SK-N-SH (cell line): ENCODE measurements around the gene SLC25A41.

Experiments used
- EP300 ChIP-seq, 2 experiments: IDR thresholded peaks; 2 replicates each; pipeline versions ENCODE4 v1.4.0 to v1.6.1; 2012; ENCODE audit warnings: borderline replicate concordance in 1 of 2, low read depth in 1 of 2, low read length in 1 of 2
- EZH2phosphoT487 ChIP-seq: fragments of 200-600 bp; sonication (generic); IDR thresholded peaks from 2 replicates; pipeline ENCODE4 v1.6.1; 2017; ENCODE audit warnings: low read depth, mixed run types, mild to moderate bottlenecking, antibody characterized with exemption, moderate library complexity, borderline replicate concordance
- NFIC ChIP-seq: IDR thresholded peaks from 2 replicates; pipeline ENCODE4 v1.4.0; 2012; ENCODE audit warnings: borderline replicate concordance
- POLR2AphosphoS5 ChIP-seq: IDR thresholded peaks from 2 replicates; pipeline ENCODE4 v1.6.1; 2012; ENCODE audit warnings: low read depth, low read length
- SMC3 ChIP-seq: IDR thresholded peaks from 2 replicates; pipeline ENCODE4 v1.6.1; 2012; ENCODE audit warnings: low read depth, low read length, improper control_type of control experiment
- TAF1 ChIP-seq: IDR thresholded peaks from 2 replicates; pipeline ENCODE4 v1.6.1; 2012; ENCODE audit warnings: low read depth, mild to moderate bottlenecking, low read length, moderate library complexity, borderline replicate concordance
- TF ChIP-seq, protein P1 (sequence below): fragments of 200-600 bp; sonication (generic); IDR thresholded peaks from 2 replicates; pipeline ENCODE4 v1.6.1; 2017; ENCODE audit warnings: antibody characterized with exemption, mild to moderate bottlenecking, moderate library complexity
- TF ChIP-seq, protein P2 (sequence below): IDR thresholded peaks from 2 replicates; pipeline ENCODE4 v1.6.1; 2012; ENCODE audit warnings: mild to moderate bottlenecking, low read depth, low read length, moderate library complexity

DNA sequence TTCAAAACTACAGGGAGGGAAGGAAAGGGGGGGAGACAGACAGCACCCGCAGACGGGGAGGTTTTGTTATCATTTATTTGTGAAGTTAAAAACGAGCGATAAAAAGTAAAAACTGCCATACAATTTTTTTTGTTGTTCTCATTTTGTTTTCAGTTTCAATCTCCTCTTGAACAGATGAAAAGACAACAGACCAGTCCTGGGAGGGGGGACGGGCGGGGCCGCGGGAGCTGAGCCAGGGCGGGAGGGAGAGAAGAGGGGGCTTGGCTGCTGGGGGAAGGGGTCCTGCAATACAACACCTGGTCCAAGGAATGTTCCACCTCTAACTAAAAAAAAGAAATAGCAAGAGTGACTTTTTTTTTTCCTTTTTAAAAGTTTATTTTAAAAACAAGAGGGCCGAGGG, 20.3 kb downstream of the SLC25A41 start:
- no peak for TF ChIP-seq NFIC
- TF ChIP-seq, protein P1, sequence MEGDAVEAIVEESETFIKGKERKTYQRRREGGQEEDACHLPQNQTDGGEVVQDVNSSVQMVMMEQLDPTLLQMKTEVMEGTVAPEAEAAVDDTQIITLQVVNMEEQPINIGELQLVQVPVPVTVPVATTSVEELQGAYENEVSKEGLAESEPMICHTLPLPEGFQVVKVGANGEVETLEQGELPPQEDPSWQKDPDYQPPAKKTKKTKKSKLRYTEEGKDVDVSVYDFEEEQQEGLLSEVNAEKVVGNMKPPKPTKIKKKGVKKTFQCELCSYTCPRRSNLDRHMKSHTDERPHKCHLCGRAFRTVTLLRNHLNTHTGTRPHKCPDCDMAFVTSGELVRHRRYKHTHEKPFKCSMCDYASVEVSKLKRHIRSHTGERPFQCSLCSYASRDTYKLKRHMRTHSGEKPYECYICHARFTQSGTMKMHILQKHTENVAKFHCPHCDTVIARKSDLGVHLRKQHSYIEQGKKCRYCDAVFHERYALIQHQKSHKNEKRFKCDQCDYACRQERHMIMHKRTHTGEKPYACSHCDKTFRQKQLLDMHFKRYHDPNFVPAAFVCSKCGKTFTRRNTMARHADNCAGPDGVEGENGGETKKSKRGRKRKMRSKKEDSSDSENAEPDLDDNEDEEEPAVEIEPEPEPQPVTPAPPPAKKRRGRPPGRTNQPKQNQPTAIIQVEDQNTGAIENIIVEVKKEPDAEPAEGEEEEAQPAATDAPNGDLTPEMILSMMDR: no peak
- TF ChIP-seq POLR2AphosphoS5: no peak
- TF ChIP-seq TAF1: no peak
- TF ChIP-seq SMC3: no peak
- TF ChIP-seq EP300 (IDR thresholded peaks at IDR 0.05; ENCODE audit: borderline replicate concordance in 1 of 2, low read depth in 1 of 2, low read length in 1 of 2): no peak
- TF ChIP-seq EZH2phosphoT487: no peak
- TF ChIP-seq, protein P2, sequence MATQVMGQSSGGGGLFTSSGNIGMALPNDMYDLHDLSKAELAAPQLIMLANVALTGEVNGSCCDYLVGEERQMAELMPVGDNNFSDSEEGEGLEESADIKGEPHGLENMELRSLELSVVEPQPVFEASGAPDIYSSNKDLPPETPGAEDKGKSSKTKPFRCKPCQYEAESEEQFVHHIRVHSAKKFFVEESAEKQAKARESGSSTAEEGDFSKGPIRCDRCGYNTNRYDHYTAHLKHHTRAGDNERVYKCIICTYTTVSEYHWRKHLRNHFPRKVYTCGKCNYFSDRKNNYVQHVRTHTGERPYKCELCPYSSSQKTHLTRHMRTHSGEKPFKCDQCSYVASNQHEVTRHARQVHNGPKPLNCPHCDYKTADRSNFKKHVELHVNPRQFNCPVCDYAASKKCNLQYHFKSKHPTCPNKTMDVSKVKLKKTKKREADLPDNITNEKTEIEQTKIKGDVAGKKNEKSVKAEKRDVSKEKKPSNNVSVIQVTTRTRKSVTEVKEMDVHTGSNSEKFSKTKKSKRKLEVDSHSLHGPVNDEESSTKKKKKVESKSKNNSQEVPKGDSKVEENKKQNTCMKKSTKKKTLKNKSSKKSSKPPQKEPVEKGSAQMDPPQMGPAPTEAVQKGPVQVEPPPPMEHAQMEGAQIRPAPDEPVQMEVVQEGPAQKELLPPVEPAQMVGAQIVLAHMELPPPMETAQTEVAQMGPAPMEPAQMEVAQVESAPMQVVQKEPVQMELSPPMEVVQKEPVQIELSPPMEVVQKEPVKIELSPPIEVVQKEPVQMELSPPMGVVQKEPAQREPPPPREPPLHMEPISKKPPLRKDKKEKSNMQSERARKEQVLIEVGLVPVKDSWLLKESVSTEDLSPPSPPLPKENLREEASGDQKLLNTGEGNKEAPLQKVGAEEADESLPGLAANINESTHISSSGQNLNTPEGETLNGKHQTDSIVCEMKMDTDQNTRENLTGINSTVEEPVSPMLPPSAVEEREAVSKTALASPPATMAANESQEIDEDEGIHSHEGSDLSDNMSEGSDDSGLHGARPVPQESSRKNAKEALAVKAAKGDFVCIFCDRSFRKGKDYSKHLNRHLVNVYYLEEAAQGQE: no peak
